Hepatocyte (in vitro differentiated cells): Measurements from ENCODE around the gene PLPPR3.

Experiments
- CTCF ChIP-seq: fragments of 200-600 bp; sonication (generic); IDR thresholded peaks from 2 replicates; pipeline ENCODE4 v1.5.1; 2016; ENCODE audit warnings: antibody characterized with exemption, mild to moderate bottlenecking; ENCODE audit not compliant: poor library complexity
- EZH2 ChIP-seq: fragments of 200-600 bp; sonication (generic); IDR thresholded peaks from 2 replicates; pipeline ENCODE4 v1.6.1; 2016; ENCODE audit warnings: antibody characterized with exemption, mild to moderate bottlenecking, borderline replicate concordance
- EZH2phosphoT487 ChIP-seq: fragments of 200-600 bp; sonication (generic); IDR thresholded peaks from one replicate; pipeline ENCODE4 v1.6.1; 2018; ENCODE audit warnings: antibody characterized with exemption, mild to moderate bottlenecking, low read depth, moderate library complexity; ENCODE audit not compliant: unreplicated experiment, severe bottlenecking

- TF ChIP-seq CTCF (no peak), EZH2 (no peak), EZH2phosphoT487 (no peak)
These were observed 16.6 kb downstream of the PLPPR3 start for GRCh38 chr19:805166-805551.
